ENCODE results near the gene TRIB2.

Gene TRIB2

DNA sequence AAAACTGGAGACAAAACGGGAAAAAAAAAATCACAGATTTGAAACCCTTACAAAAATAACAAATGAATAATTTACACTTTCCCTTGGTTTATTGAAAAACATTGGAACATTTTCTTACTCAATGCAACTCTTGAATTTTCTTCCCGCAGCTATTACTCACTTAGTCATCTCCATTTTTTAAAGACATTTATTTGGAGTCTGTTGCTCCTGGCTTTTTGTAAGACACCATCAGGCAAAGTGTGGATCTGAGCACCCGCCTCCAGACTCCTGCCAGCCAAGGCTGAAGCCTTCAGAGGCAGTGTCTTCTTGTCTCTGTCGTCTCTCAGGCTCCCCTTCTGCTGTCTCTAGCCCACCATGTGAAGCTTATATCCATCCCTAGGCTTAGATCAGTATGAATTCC, 46.2 kb downstream of the TRIB2 start:
- TF ChIP-seq, protein P1, sequence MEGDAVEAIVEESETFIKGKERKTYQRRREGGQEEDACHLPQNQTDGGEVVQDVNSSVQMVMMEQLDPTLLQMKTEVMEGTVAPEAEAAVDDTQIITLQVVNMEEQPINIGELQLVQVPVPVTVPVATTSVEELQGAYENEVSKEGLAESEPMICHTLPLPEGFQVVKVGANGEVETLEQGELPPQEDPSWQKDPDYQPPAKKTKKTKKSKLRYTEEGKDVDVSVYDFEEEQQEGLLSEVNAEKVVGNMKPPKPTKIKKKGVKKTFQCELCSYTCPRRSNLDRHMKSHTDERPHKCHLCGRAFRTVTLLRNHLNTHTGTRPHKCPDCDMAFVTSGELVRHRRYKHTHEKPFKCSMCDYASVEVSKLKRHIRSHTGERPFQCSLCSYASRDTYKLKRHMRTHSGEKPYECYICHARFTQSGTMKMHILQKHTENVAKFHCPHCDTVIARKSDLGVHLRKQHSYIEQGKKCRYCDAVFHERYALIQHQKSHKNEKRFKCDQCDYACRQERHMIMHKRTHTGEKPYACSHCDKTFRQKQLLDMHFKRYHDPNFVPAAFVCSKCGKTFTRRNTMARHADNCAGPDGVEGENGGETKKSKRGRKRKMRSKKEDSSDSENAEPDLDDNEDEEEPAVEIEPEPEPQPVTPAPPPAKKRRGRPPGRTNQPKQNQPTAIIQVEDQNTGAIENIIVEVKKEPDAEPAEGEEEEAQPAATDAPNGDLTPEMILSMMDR (IDR thresholded peaks at IDR 0.05; ENCODE audit: insufficient read depth, missing control alignments): no peak
- FAIRE-seq (no peak), DNase-seq (ENCODE audit: insufficient read length, low spot score) (no peak)

DNA sequence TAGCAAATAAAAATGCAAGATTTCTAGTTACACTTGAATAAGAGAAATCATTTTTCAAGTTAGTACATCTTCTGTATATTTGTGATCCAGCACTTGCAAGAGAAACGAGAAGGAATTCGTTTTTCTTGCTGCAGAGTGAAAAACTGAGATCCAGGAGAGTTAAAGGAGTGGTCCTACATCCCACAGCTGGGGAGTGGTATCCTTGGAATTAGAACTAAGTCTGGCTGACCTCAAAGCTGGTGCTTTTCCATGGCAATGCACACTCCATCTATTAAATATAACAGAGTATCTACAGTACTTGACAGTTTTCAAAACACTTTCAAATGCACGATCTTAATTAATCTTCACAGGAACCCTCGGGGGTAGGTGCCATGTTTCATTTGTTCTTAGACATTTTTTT, 46.8 kb downstream of the TRIB2 start:
- TF ChIP-seq, protein P1 (IDR thresholded peaks at IDR 0.05; ENCODE audit: insufficient read depth, missing control alignments): no peak
- FAIRE-seq (no peak), DNase-seq (ENCODE audit: insufficient read length, low spot score) (no peak)

DNA sequence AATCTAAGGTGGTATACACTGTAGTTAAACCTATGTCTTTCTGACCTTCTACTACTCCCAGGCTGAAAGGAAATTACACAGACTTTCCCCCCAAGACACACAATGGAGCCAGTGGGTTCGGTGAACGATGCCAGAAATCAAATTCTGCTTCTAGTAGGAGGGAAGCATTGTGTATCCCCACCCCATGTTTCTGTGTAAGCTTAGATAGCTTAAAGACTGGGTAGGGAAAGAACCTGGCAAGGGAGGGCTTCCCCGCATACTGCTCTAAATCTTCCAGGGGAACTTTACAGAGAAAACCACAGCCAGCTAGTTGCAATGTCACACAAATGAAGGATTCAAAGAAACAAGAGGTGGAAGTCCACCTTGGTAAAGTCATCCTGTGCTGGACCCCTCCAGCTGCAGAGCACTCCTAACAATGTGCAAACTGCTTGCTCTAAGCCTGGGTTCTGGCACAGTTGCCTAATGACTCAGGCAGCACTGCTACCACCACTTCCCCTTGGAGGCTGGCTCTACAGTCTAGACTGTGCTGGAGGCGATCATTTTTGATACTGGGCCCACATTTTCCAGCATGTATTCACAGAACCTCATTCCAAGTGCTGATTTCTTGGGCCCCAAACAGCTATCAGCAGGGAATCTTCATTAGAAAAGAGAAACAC, 47.5 kb downstream of the TRIB2 start:
- DNase-seq (ENCODE audit: insufficient read length, low spot score) (no peak), FAIRE-seq (no peak)
- TF ChIP-seq, protein P1 (IDR thresholded peaks at IDR 0.05; ENCODE audit: insufficient read depth, missing control alignments): no peak

DNA sequence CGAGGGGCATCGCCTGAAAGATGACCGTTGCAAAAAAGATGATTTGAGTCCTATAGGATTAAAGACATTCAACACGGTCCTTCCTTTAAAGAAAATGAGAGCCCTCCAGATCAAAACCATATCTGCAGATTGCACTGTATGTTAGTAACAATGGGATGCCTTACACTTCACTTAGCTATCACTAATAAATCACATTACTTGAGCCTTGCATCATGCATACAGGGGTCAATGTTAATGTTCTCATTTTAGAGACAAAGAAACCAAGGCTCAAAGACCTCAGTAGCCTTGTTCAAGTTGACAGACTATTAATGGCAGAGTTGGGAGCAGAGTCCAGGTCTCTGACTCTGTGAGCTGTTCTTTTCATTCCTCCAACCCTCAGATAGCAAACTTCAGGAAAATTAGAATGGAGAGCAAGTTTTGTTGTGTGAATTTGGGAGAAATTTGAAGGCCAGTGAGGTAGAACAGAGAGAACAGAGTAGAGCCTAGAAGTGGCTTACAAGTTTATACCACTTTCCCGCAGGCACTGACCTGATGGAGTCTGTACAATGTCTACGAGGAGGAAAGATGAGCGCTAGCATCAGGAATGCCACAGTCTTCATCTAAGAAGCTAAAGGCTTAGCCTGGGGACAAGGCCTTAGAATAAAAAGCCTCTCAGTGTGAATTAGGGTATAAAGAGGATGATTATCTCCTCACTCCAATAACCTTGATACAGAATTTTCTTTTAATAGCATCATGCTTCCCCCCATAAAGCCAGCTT, 48.3 kb downstream of the TRIB2 start:
- TF ChIP-seq, protein P1 (IDR thresholded peaks at IDR 0.05; ENCODE audit: insufficient read depth, missing control alignments): no peak
- no peak for DNase-seq (ENCODE audit: insufficient read length, low spot score)
- no peak for FAIRE-seq

DNA sequence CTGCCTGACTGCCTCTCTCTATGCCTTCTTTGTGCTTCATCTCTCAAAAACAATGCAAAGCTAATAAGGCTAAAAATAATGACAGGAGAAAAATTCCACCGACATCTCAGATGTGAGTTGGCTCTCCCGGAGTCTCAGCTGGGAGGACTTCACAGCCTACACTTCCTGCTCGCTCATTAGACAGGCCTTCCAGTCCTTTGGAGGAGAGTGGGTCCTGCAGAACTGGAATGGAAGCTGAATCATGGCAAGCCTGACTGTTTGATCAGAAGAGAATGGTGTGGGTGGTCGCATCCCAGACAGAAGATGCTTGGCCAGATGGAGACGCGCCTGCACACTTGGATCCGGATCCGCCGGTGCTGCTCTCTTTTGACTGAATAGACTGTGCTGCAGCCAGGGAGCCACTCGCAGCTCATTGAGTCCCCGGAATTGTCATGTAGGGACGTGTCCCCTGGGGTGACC, 49.7 kb downstream of the TRIB2 start:
- FAIRE-seq (no peak), DNase-seq (ENCODE audit: insufficient read length, low spot score) (no peak)
- TF ChIP-seq, protein P1 (IDR thresholded peaks at IDR 0.05; ENCODE audit: insufficient read depth, missing control alignments): no peak

DNA sequence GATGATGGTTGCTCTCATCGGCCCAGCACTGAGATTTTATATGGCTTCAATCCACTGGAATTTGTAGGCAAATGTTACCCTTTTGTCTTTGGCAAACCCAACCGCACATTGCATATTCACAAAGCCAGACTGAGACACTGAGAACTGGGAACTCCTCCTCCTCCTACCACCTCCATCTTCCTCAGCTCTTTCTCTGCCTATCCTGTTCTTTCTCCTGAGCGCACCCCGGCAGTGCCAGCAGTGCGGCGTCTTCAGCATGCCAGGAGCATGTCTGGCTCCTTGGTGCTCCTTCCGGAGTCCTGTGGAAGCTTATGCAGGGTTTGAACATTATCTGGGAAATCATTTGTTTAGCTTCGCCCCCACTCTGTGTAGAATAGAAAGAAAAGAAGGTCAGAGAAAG, 50.8 kb downstream of the TRIB2 start:
- TF ChIP-seq, protein P1 (IDR thresholded peaks at IDR 0.05; ENCODE audit: insufficient read depth, missing control alignments): no peak
- DNase-seq (ENCODE audit: insufficient read length, low spot score) (no peak), FAIRE-seq (no peak)
